H9 (cell line): ENCODE data around the gene PPP4R3C. TPM values are rescaled to one million over a fixed set of nuclear protein-coding genes. Genes with fewer than 3 reads are reported as not detected.

ENCODE experiments used
- DNase-seq: peaks from one replicate; pipeline ENCODE4 v3.0.0-alpha.2; 2017
- H2AFZ ChIP-seq: one replicate; pipeline ENCODE4 v1.6.1; 2013; ENCODE audit warnings: mild to moderate bottlenecking, low read length, control low read depth, moderate library complexity
- H2AK5ac ChIP-seq: 2 replicates; pipeline ENCODE4 v1.6.1; 2013; ENCODE audit warnings: low read length, control low read depth, mixed read lengths; ENCODE audit not compliant: insufficient read length
- H2BK120ac ChIP-seq: one replicate; pipeline ENCODE4 v1.6.1; 2013; ENCODE audit warnings: low read depth, mild to moderate bottlenecking, low read length, control low read depth, inconsistent platforms; ENCODE audit not compliant: poor library complexity, severe bottlenecking
- H2BK12ac ChIP-seq: 2 replicates; pipeline ENCODE4 v1.6.1; 2013; ENCODE audit warnings: low read length, control low read depth, mixed read lengths, low read depth; ENCODE audit not compliant: insufficient read length
- H2BK15ac ChIP-seq: 2 replicates; pipeline ENCODE4 v1.6.1; 2013; ENCODE audit warnings: low read depth, low read length, control low read depth
- H2BK20ac ChIP-seq: one replicate; pipeline ENCODE4 v1.6.1; 2013; ENCODE audit warnings: low read depth, mild to moderate bottlenecking, low read length, control low read depth, inconsistent platforms; ENCODE audit not compliant: poor library complexity, severe bottlenecking
- H2BK5ac ChIP-seq: 2 replicates; pipeline ENCODE4 v1.6.1; 2013; ENCODE audit warnings: low read length, control low read depth, mixed read lengths; ENCODE audit not compliant: insufficient read length
- H3K14ac ChIP-seq: 2 replicates; pipeline ENCODE4 v1.6.1; 2013; ENCODE audit warnings: low read length, control low read depth; ENCODE audit not compliant: insufficient read depth
- H3K18ac ChIP-seq: 2 replicates; pipeline ENCODE4 v1.6.1; 2013; ENCODE audit warnings: low read depth, mild to moderate bottlenecking, mixed read lengths, low read length, control low read depth; ENCODE audit not compliant: insufficient read length
- H3K23ac ChIP-seq: 2 replicates; pipeline ENCODE4 v1.6.1; 2013; ENCODE audit warnings: low read length, control low read depth, mixed read lengths, low read depth; ENCODE audit not compliant: insufficient read length
- H3K23me2 ChIP-seq: 2 replicates; pipeline ENCODE4 v1.6.1; 2013; ENCODE audit warnings: low read depth, mild to moderate bottlenecking, mixed read lengths, low read length, control low read depth; ENCODE audit not compliant: insufficient read length, poor library complexity, severe bottlenecking
- H3K27ac ChIP-seq: 2 replicates; pipeline ENCODE4 v1.5.1; 2013; ENCODE audit warnings: low read length, control low read depth, mixed read lengths, low read depth; ENCODE audit not compliant: insufficient read length
- H3K27me3 ChIP-seq: 2 replicates; pipeline ENCODE4 v1.6.1; 2013; ENCODE audit warnings: low read length, control low read depth, inconsistent platforms; ENCODE audit not compliant: insufficient read depth
- H3K4ac ChIP-seq: 2 replicates; pipeline ENCODE4 v1.6.1; 2013; ENCODE audit warnings: low read depth, mild to moderate bottlenecking, control low read depth, inconsistent platforms, low read length, moderate library complexity
- H3K4me1 ChIP-seq: 2 replicates; pipeline ENCODE4 v1.6.1; 2013; ENCODE audit warnings: low read length, control low read depth, inconsistent platforms; ENCODE audit not compliant: insufficient read depth
- H3K4me2 ChIP-seq: 2 replicates; pipeline ENCODE4 v1.6.1; 2013; ENCODE audit warnings: low read length, control low read depth, mixed read lengths; ENCODE audit not compliant: insufficient read length, insufficient read depth
- H3K56ac ChIP-seq: 2 replicates; pipeline ENCODE4 v1.6.1; 2013; ENCODE audit warnings: low read depth, mild to moderate bottlenecking, mixed read lengths, low read length, control low read depth; ENCODE audit not compliant: insufficient read length
- H3K79me1 ChIP-seq: 2 replicates; pipeline ENCODE4 v1.6.1; 2013; ENCODE audit warnings: low read depth, mild to moderate bottlenecking, moderate library complexity, low read length, control low read depth, inconsistent platforms; ENCODE audit not compliant: insufficient read depth, poor library complexity, severe bottlenecking
- H3K79me2 ChIP-seq: 2 replicates; pipeline ENCODE4 v1.6.1; 2013; ENCODE audit warnings: low read length, control low read depth, inconsistent platforms; ENCODE audit not compliant: insufficient read depth
- H3K9ac ChIP-seq: 2 replicates; pipeline ENCODE4 v1.6.1; 2013; ENCODE audit warnings: low read length, control low read depth, mixed read lengths; ENCODE audit not compliant: insufficient read length; ENCODE audit errors: extremely low read depth
- H3K9me3 ChIP-seq: one replicate; pipeline ENCODE4 v1.6.1; 2013; ENCODE audit warnings: low read depth, low read length, inconsistent platforms; ENCODE audit not compliant: control insufficient read depth
- H3T11ph ChIP-seq: one replicate; pipeline ENCODE4 v1.6.1; 2013; ENCODE audit warnings: mild to moderate bottlenecking, low read length, control low read depth, inconsistent platforms
- H4K20me1 ChIP-seq: one replicate; pipeline ENCODE4 v1.6.1; 2013; ENCODE audit not compliant: control insufficient read depth, insufficient read length, insufficient read depth
- H4K5ac ChIP-seq: 2 replicates; pipeline ENCODE4 v1.6.1; 2013; ENCODE audit warnings: low read depth, mild to moderate bottlenecking, mixed read lengths, low read length, control low read depth; ENCODE audit not compliant: insufficient read length
- H4K8ac ChIP-seq: replicated peaks from 2 replicates; pipeline ENCODE4 v1.6.1; 2013; ENCODE audit warnings: low read length, control low read depth, mixed read lengths, low read depth; ENCODE audit not compliant: insufficient read length
- H4K91ac ChIP-seq: 2 replicates; pipeline ENCODE4 v1.6.1; 2013; ENCODE audit warnings: low read depth, mild to moderate bottlenecking, moderate library complexity, mixed read lengths, low read length, control low read depth; ENCODE audit not compliant: insufficient read length
- H3K27ac Mint-ChIP-seq, 3 experiments: 2 replicates in 2 of 3; 3 replicates in 1 of 3; pipeline ENCODE4 v1.8.0; 2020 to 2021; ENCODE audit warnings: mixed read lengths in 3 of 3, mild to moderate bottlenecking in 1 of 3, moderate library complexity in 1 of 3
- H3K27me3 Mint-ChIP-seq: 2 replicates; pipeline ENCODE4 v1.8.0; 2021; ENCODE audit warnings: low read depth, mild to moderate bottlenecking, moderate library complexity, mixed read lengths
- H3K36me3 Mint-ChIP-seq, 3 experiments: 2 replicates in 2 of 3; 3 replicates in 1 of 3; pipeline ENCODE4 v1.8.0; 2020 to 2021; ENCODE audit warnings: low read depth in 3 of 3, mixed read lengths in 3 of 3; ENCODE audit not compliant: insufficient read depth in 1 of 3
- H3K4me1 Mint-ChIP-seq, 2 experiments: 2 replicates each; pipeline ENCODE4 v1.8.0; 2020; ENCODE audit warnings: mixed read lengths in 2 of 2
- H3K4me3 Mint-ChIP-seq, 2 experiments: 2 replicates in 1 of 2; 3 replicates in 1 of 2; pipeline ENCODE4 v1.8.0; 2020 to 2021; ENCODE audit warnings: mild to moderate bottlenecking in 2 of 2, mixed read lengths in 2 of 2, moderate library complexity in 1 of 2
- H3K9me3 Mint-ChIP-seq, 2 experiments: 2 replicates in 1 of 2; 3 replicates in 1 of 2; pipeline ENCODE4 v1.8.0; 2020; ENCODE audit warnings: mild to moderate bottlenecking in 2 of 2, mixed read lengths in 2 of 2, moderate library complexity in 1 of 2
- WGBS: extraction: QIAGEN DNeasy Blood & Tissue Kit; methylation state at CpG from one replicate; pipeline ENCODE4 v1.1.7; 2013; ENCODE audit warnings: missing lambda C conversion rate, low lambda C conversion rate, mixed read lengths; ENCODE audit not compliant: insufficient read length; ENCODE audit errors: extremely low coverage; 5-methylcytosine and 5-hydroxymethylcytosine counted together
- total RNA-seq: library from RNA; stranded (reverse); gene quantifications from 2 replicates; pipeline ENCODE4 v1.2.1, GENCODE V29; 2021
- TF ChIP-seq, protein P1 (sequence below): fragments of 200-600 bp; sonication (generic); conservative IDR thresholded peaks from 3 replicates; pipeline ENCODE4 v1.8.0; 2021; ENCODE audit warnings: antibody characterized with exemption, mild to moderate bottlenecking

PPP4R3C gene
- total RNA-seq, 1 experiment from 2014 or later, result not detected

DNA sequence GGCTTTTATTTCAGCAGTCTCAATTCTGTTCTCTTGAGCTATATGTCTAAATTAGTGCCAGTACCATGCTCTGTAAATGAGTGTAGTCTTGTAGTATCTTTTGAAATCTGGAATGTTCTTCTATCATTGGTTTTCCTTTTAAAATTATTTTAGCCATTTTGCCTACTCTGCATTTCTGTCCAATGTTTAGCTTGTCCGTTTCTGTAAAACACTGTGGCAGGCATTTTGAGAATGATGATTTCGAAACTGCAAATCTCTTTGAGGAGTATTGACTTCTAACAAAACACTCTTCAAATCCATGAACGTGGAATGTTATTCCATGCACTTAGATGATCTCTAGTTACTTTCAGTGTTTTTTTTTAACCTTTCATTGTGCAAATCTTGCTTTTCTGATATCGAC lies 28.3 kb upstream of the PPP4R3C start:
- H2AFZ ChIP-seq, result no peak overlapping the region
- Mint-ChIP-seq H3K4me1 (no peaks in the 10 kb centered on the region), H3K27me3 (no peaks in the 10 kb centered on the region; the same call in 1 of the 2 replicates), H3K9me3 (peaks cover 50 to 71% of the 10 kb centered on the region in 2 experiments), H3K36me3 (no peaks in the 10 kb centered on the region; a peak in 3 of 7 replicates), H3K4me3 (no peak overlapping the region), H3K27ac (no peak overlapping the region)
- no peak overlapping the region for H3K4me2 ChIP-seq
- H2BK20ac ChIP-seq, result no peak overlapping the region
- H3K9me3 ChIP-seq, result peaks cover 7% of the 10 kb centered on the region
- WGBS, result no CpG with 5 or more reads among the region's 4 CpGs
- no peak overlapping the region for H4K91ac ChIP-seq
- H2BK120ac ChIP-seq, result no peak overlapping the region
- no peak overlapping the region for H3K18ac ChIP-seq
- no peaks in the 10 kb centered on the region for H3K23me2 ChIP-seq
- H3K27ac ChIP-seq, result no peak overlapping the region
- no peak overlapping the region for H3K4ac ChIP-seq
- TF ChIP-seq, protein P1, sequence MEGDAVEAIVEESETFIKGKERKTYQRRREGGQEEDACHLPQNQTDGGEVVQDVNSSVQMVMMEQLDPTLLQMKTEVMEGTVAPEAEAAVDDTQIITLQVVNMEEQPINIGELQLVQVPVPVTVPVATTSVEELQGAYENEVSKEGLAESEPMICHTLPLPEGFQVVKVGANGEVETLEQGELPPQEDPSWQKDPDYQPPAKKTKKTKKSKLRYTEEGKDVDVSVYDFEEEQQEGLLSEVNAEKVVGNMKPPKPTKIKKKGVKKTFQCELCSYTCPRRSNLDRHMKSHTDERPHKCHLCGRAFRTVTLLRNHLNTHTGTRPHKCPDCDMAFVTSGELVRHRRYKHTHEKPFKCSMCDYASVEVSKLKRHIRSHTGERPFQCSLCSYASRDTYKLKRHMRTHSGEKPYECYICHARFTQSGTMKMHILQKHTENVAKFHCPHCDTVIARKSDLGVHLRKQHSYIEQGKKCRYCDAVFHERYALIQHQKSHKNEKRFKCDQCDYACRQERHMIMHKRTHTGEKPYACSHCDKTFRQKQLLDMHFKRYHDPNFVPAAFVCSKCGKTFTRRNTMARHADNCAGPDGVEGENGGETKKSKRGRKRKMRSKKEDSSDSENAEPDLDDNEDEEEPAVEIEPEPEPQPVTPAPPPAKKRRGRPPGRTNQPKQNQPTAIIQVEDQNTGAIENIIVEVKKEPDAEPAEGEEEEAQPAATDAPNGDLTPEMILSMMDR, result no peak
- no peak overlapping the region for H3K56ac ChIP-seq
- no peak overlapping the region for H2BK15ac ChIP-seq
- no peak for DNase-seq
- H3K27me3 ChIP-seq, result no peaks in the 10 kb centered on the region
- no peaks in the 10 kb centered on the region for H3K4me1 ChIP-seq
- H3K79me1 ChIP-seq, result no peaks in the 10 kb centered on the region
- no peak overlapping the region for H4K5ac ChIP-seq
- H2BK5ac ChIP-seq, result no peak overlapping the region
- H2AK5ac ChIP-seq, result no peak overlapping the region
- H3K23ac ChIP-seq, result no peak overlapping the region
- H2BK12ac ChIP-seq, result no peak overlapping the region
- H3K9ac ChIP-seq, result no peak overlapping the region
- no peaks in the 10 kb centered on the region for H4K20me1 ChIP-seq
- H4K8ac ChIP-seq, result no peak overlapping the region
- no peak overlapping the region for H3K14ac ChIP-seq
- H3K79me2 ChIP-seq, result no peaks in the 10 kb centered on the region
- H3T11ph ChIP-seq, result no peak overlapping the region
